ENCODE measurements around the gene C10orf53.

- TF ChIP-seq CTCF (conservative IDR thresholded peaks at IDR 0.05; ENCODE audit: low read depth, low read length), result no peak
- TF ChIP-seq EZH2phosphoT487 (IDR thresholded peaks at IDR 0.05; ENCODE audit: borderline replicate concordance, low read length), result no peak
- TF ChIP-seq EZH2 (IDR thresholded peaks at IDR 0.05; ENCODE audit: low read length, unreplicated experiment), result no peak
Observed at GRCh38 chr10:49651039-49651835, 28.2 kb upstream of the C10orf53 start.

Data from PC-3 (cell line).